H9 (cell line): Measurements from ENCODE around the gene ZBTB16. TPM values are rescaled to one million over a fixed set of nuclear protein-coding genes. Genes with fewer than 3 reads are reported as not detected.

Experiments
- DNase-seq: peaks from one replicate; pipeline ENCODE4 v3.0.0-alpha.2; 2017
- H2AFZ ChIP-seq: one replicate; pipeline ENCODE4 v1.6.1; 2013; ENCODE audit warnings: mild to moderate bottlenecking, low read length, control low read depth, moderate library complexity
- H2AK5ac ChIP-seq: 2 replicates; pipeline ENCODE4 v1.6.1; 2013; ENCODE audit warnings: low read length, control low read depth, mixed read lengths; ENCODE audit not compliant: insufficient read length
- H2BK120ac ChIP-seq: one replicate; pipeline ENCODE4 v1.6.1; 2013; ENCODE audit warnings: low read depth, mild to moderate bottlenecking, low read length, control low read depth, inconsistent platforms; ENCODE audit not compliant: poor library complexity, severe bottlenecking
- H2BK12ac ChIP-seq: 2 replicates; pipeline ENCODE4 v1.6.1; 2013; ENCODE audit warnings: low read length, control low read depth, mixed read lengths, low read depth; ENCODE audit not compliant: insufficient read length
- H2BK15ac ChIP-seq: 2 replicates; pipeline ENCODE4 v1.6.1; 2013; ENCODE audit warnings: low read depth, low read length, control low read depth
- H2BK20ac ChIP-seq: one replicate; pipeline ENCODE4 v1.6.1; 2013; ENCODE audit warnings: low read depth, mild to moderate bottlenecking, low read length, control low read depth, inconsistent platforms; ENCODE audit not compliant: poor library complexity, severe bottlenecking
- H2BK5ac ChIP-seq: 2 replicates; pipeline ENCODE4 v1.6.1; 2013; ENCODE audit warnings: low read length, control low read depth, mixed read lengths; ENCODE audit not compliant: insufficient read length
- H3K14ac ChIP-seq: 2 replicates; pipeline ENCODE4 v1.6.1; 2013; ENCODE audit warnings: low read length, control low read depth; ENCODE audit not compliant: insufficient read depth
- H3K18ac ChIP-seq: 2 replicates; pipeline ENCODE4 v1.6.1; 2013; ENCODE audit warnings: low read depth, mild to moderate bottlenecking, mixed read lengths, low read length, control low read depth; ENCODE audit not compliant: insufficient read length
- H3K23ac ChIP-seq: 2 replicates; pipeline ENCODE4 v1.6.1; 2013; ENCODE audit warnings: low read length, control low read depth, mixed read lengths, low read depth; ENCODE audit not compliant: insufficient read length
- H3K23me2 ChIP-seq: 2 replicates; pipeline ENCODE4 v1.6.1; 2013; ENCODE audit warnings: low read depth, mild to moderate bottlenecking, mixed read lengths, low read length, control low read depth; ENCODE audit not compliant: insufficient read length, poor library complexity, severe bottlenecking
- H3K27ac ChIP-seq: 2 replicates; pipeline ENCODE4 v1.5.1; 2013; ENCODE audit warnings: low read length, control low read depth, mixed read lengths, low read depth; ENCODE audit not compliant: insufficient read length
- H3K27me3 ChIP-seq: 2 replicates; pipeline ENCODE4 v1.6.1; 2013; ENCODE audit warnings: low read length, control low read depth, inconsistent platforms; ENCODE audit not compliant: insufficient read depth
- H3K4ac ChIP-seq: 2 replicates; pipeline ENCODE4 v1.6.1; 2013; ENCODE audit warnings: low read depth, mild to moderate bottlenecking, control low read depth, inconsistent platforms, low read length, moderate library complexity
- H3K4me1 ChIP-seq: 2 replicates; pipeline ENCODE4 v1.6.1; 2013; ENCODE audit warnings: low read length, control low read depth, inconsistent platforms; ENCODE audit not compliant: insufficient read depth
- H3K4me2 ChIP-seq: 2 replicates; pipeline ENCODE4 v1.6.1; 2013; ENCODE audit warnings: low read length, control low read depth, mixed read lengths; ENCODE audit not compliant: insufficient read length, insufficient read depth
- H3K56ac ChIP-seq: 2 replicates; pipeline ENCODE4 v1.6.1; 2013; ENCODE audit warnings: low read depth, mild to moderate bottlenecking, mixed read lengths, low read length, control low read depth; ENCODE audit not compliant: insufficient read length
- H3K79me1 ChIP-seq: 2 replicates; pipeline ENCODE4 v1.6.1; 2013; ENCODE audit warnings: low read depth, mild to moderate bottlenecking, moderate library complexity, low read length, control low read depth, inconsistent platforms; ENCODE audit not compliant: insufficient read depth, poor library complexity, severe bottlenecking
- H3K79me2 ChIP-seq: 2 replicates; pipeline ENCODE4 v1.6.1; 2013; ENCODE audit warnings: low read length, control low read depth, inconsistent platforms; ENCODE audit not compliant: insufficient read depth
- H3K9ac ChIP-seq: 2 replicates; pipeline ENCODE4 v1.6.1; 2013; ENCODE audit warnings: low read length, control low read depth, mixed read lengths; ENCODE audit not compliant: insufficient read length; ENCODE audit errors: extremely low read depth
- H3K9me3 ChIP-seq: one replicate; pipeline ENCODE4 v1.6.1; 2013; ENCODE audit warnings: low read depth, low read length, inconsistent platforms; ENCODE audit not compliant: control insufficient read depth
- H3T11ph ChIP-seq: one replicate; pipeline ENCODE4 v1.6.1; 2013; ENCODE audit warnings: mild to moderate bottlenecking, low read length, control low read depth, inconsistent platforms
- H4K20me1 ChIP-seq: one replicate; pipeline ENCODE4 v1.6.1; 2013; ENCODE audit not compliant: control insufficient read depth, insufficient read length, insufficient read depth
- H4K5ac ChIP-seq: 2 replicates; pipeline ENCODE4 v1.6.1; 2013; ENCODE audit warnings: low read depth, mild to moderate bottlenecking, mixed read lengths, low read length, control low read depth; ENCODE audit not compliant: insufficient read length
- H4K8ac ChIP-seq: replicated peaks from 2 replicates; pipeline ENCODE4 v1.6.1; 2013; ENCODE audit warnings: low read length, control low read depth, mixed read lengths, low read depth; ENCODE audit not compliant: insufficient read length
- H4K91ac ChIP-seq: 2 replicates; pipeline ENCODE4 v1.6.1; 2013; ENCODE audit warnings: low read depth, mild to moderate bottlenecking, moderate library complexity, mixed read lengths, low read length, control low read depth; ENCODE audit not compliant: insufficient read length
- H3K27ac Mint-ChIP-seq, 3 experiments: 2 replicates in 2 of 3; 3 replicates in 1 of 3; pipeline ENCODE4 v1.8.0; 2020 to 2021; ENCODE audit warnings: mixed read lengths in 3 of 3, mild to moderate bottlenecking in 1 of 3, moderate library complexity in 1 of 3
- H3K27me3 Mint-ChIP-seq: 2 replicates; pipeline ENCODE4 v1.8.0; 2021; ENCODE audit warnings: low read depth, mild to moderate bottlenecking, moderate library complexity, mixed read lengths
- H3K36me3 Mint-ChIP-seq, 3 experiments: 2 replicates in 2 of 3; 3 replicates in 1 of 3; pipeline ENCODE4 v1.8.0; 2020 to 2021; ENCODE audit warnings: low read depth in 3 of 3, mixed read lengths in 3 of 3; ENCODE audit not compliant: insufficient read depth in 1 of 3
- H3K4me1 Mint-ChIP-seq, 2 experiments: 2 replicates each; pipeline ENCODE4 v1.8.0; 2020; ENCODE audit warnings: mixed read lengths in 2 of 2
- H3K4me3 Mint-ChIP-seq, 2 experiments: 2 replicates in 1 of 2; 3 replicates in 1 of 2; pipeline ENCODE4 v1.8.0; 2020 to 2021; ENCODE audit warnings: mild to moderate bottlenecking in 2 of 2, mixed read lengths in 2 of 2, moderate library complexity in 1 of 2
- H3K9me3 Mint-ChIP-seq, 2 experiments: 2 replicates in 1 of 2; 3 replicates in 1 of 2; pipeline ENCODE4 v1.8.0; 2020; ENCODE audit warnings: mild to moderate bottlenecking in 2 of 2, mixed read lengths in 2 of 2, moderate library complexity in 1 of 2
- CTCF ChIP-seq: fragments of 200-600 bp; sonication (generic); conservative IDR thresholded peaks from 3 replicates; pipeline ENCODE4 v1.8.0; 2021; ENCODE audit warnings: antibody characterized with exemption, mild to moderate bottlenecking
- WGBS: extraction: QIAGEN DNeasy Blood & Tissue Kit; methylation state at CpG from one replicate; pipeline ENCODE4 v1.1.7; 2013; ENCODE audit warnings: missing lambda C conversion rate, low lambda C conversion rate, mixed read lengths; ENCODE audit not compliant: insufficient read length; ENCODE audit errors: extremely low coverage; 5-methylcytosine and 5-hydroxymethylcytosine counted together
- total RNA-seq: library from RNA; stranded (reverse); gene quantifications from 2 replicates; pipeline ENCODE4 v1.2.1, GENCODE V29; 2021

Gene ZBTB16
- total RNA-seq, 1 experiment from 2014 or later = not detected

GRCh38 chr11:114062272-114062671, 2.8 kb downstream of the ZBTB16 start:
- Histone ChIP-seq H2BK5ac (no peak overlapping the region), H3K4ac (no peak overlapping the region), H3K56ac (no peak overlapping the region), H3K27ac (no peak overlapping the region), H2BK120ac (no peak overlapping the region), H2AFZ (no peak overlapping the region), H3K9me3 (no peaks in the 10 kb centered on the region), H4K20me1 (no peaks in the 10 kb centered on the region), H4K5ac (no peak overlapping the region), H3T11ph (no peak overlapping the region), H4K8ac (no peak overlapping the region), H3K4me1 (no peaks in the 10 kb centered on the region), H3K27me3 (peaks cover 54% of the 10 kb centered on the region), H3K23ac (no peak overlapping the region), H3K14ac (no peak overlapping the region), H3K79me2 (no peaks in the 10 kb centered on the region), H4K91ac (no peak overlapping the region), H2BK12ac (no peak overlapping the region), H2AK5ac (no peak overlapping the region), H3K4me2 (no peak overlapping the region), H3K9ac (no peak overlapping the region), H2BK15ac (no peak overlapping the region), H3K18ac (no peak overlapping the region), H3K79me1 (no peaks in the 10 kb centered on the region), H3K23me2 (peaks cover 17% of the 10 kb centered on the region), H2BK20ac (no peak overlapping the region)
- no peak for TF ChIP-seq CTCF
- no peak overlapping the region for H3K27ac Mint-ChIP-seq
- peaks cover 20 to 29% of the 10 kb centered on the region in 2 experiments for H3K4me1 Mint-ChIP-seq
- no peak for DNase-seq
- H3K27me3 Mint-ChIP-seq = peaks cover 99% of the 10 kb centered on the region
- no peaks in the 10 kb centered on the region for H3K36me3 Mint-ChIP-seq
- WGBS = no CpG with 5 or more reads among the region's 9 CpGs
- H3K4me3 Mint-ChIP-seq = no peak overlapping the region
- no peaks in the 10 kb centered on the region for H3K9me3 Mint-ChIP-seq
